HL-60/S4 (cell line): ENCODE data around the gene SH3BP1.

Experiments used
- in situ Hi-C: fragments of 300-500 bp; cut with MboI; formaldehyde crosslinking; loops from 2 replicates; pipeline ENCODE4 v1.14.3; 2022; ENCODE audit warnings: low sequenced_read_pairs

SH3BP1 gene

DNA sequence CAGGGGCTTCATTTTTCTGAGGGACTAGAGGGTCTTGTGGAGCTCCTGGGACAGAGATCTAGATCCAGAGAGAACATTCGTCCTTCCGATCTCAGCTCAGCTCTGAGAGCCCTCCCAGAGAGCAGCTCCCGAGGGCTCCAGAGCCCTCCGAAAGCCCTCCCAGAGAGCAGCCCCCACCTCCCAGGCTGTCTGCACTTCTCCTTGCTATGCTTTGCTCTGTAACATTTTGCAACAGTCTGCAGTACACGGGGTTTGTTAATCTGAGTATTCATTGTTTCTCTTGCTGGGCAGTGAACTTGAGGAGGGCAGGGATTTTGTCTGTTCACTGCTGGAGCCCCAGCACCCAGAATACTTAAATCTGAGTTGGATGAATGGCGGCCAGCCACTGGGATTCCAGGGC lies 28.3 kb upstream of the SH3BP1 start:
- in situ Hi-C loops = no loop called here

GRCh38 chr22:37616201-37617083 lies 23.0 kb upstream of the SH3BP1 start:
- in situ Hi-C loops = no loop called here

GRCh38 chr22:37617431-37617830 lies 22.0 kb upstream of the SH3BP1 start:
- in situ Hi-C loops = no loop called here

DNA sequence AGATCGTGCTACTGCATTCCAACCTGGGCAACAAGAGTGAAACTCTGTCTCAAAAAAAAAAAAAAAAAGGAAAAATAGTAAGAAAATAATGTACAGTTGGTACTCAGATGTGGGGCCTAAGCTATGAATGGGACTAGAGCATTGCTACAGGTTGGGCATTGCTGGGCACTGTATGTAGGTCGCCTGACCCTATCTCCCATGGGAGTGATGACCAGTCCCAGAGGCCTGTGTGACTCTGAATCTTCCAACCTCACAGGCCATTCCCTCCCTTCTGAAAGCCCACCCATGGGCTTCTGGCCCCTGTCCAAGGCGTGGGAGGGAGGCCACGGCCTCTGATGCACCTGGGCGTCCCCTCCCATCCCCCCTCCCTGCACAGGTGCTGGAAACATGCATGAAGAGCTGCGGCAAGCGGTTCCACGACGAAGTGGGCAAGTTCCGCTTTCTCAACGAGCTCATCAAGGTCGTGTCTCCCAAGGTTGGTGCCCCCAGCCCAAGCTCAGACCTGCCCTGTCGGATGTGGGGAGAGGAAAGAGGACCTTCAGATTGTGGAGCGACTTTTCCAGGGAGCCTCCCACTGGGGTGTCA lies 21.3 kb upstream of the SH3BP1 start:
- in situ Hi-C loops = no loop called here

DNA sequence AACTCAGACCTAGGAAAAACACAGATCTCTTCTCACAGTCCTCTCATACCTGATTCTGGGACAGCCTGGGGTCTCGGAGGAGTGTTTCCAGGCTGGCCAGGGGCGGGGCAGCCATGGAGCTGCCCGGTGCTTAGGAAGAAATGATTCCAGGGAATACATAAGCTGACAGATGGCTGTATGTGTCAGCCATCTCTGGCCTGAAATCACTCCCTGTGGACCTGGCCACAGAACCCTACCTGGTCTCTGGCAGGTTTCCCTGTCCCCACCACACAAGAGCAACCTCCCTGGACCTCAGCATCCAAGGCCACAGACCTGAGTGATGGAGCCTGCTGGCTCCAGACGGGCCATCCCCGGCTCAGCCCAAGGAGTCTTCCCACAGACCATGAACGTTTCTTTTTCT lies 20.8 kb upstream of the SH3BP1 start:
- in situ Hi-C loops = no loop called here

GRCh38 chr22:37619991-37620390 lies 19.5 kb upstream of the SH3BP1 start:
- in situ Hi-C loops = loop anchor here (10.0 kb wide), 1 partner anchor 175 kb away; no protein-coding TSS in a partner anchor

GRCh38 chr22:37621352-37621860 lies 18.1 kb upstream of the SH3BP1 start:
- in situ Hi-C loops = loop anchor here (10.0 kb wide), 1 partner anchor 173 kb away; no protein-coding TSS in a partner anchor

- in situ Hi-C loops = loop anchor here (10.0 kb wide), 1 partner anchor 171 kb away; no protein-coding TSS in a partner anchor
Measured at GRCh38 chr22:37623075-37624016, 16.1 kb upstream of the SH3BP1 start.

DNA sequence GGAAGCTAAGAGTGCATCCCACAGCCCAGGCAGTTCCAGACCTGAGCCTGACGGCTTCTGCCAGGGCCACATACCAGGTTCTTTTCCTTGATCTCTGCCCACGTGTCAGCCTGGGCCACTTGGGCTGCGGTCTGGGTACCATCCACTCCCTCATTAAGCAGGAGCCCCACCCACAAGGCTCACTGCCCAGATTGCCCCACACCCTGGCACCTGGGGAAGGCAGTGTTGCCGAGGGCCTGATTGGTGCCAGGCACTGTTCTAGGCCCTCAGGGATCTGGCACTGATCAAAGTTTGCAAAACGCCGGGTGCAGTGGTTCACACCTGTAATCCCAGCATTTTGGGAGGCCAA lies 15.5 kb upstream of the SH3BP1 start:
- in situ Hi-C loops = loop anchor here (10.0 kb wide), 1 partner anchor 171 kb away; no protein-coding TSS in a partner anchor

GRCh38 chr22:37624876-37625275 lies 14.6 kb upstream of the SH3BP1 start:
- in situ Hi-C loops = loop anchor here (10.0 kb wide), 1 partner anchor 170 kb away; no protein-coding TSS in a partner anchor

- in situ Hi-C loops = loop anchor here (10.0 kb wide), 1 partner anchor 169 kb away; no protein-coding TSS in a partner anchor
Measured at GRCh38 chr22:37625737-37626136, 13.7 kb upstream of the SH3BP1 start.

GRCh38 chr22:37626144-37626543 lies 13.3 kb upstream of the SH3BP1 start:
- in situ Hi-C loops = loop anchor here (10.0 kb wide), 1 partner anchor 169 kb away; no protein-coding TSS in a partner anchor

- in situ Hi-C loops = loop anchor here (10.0 kb wide), 1 partner anchor 168 kb away; no protein-coding TSS in a partner anchor
Measured at GRCh38 chr22:37626556-37627075, 12.9 kb upstream of the SH3BP1 start.

DNA sequence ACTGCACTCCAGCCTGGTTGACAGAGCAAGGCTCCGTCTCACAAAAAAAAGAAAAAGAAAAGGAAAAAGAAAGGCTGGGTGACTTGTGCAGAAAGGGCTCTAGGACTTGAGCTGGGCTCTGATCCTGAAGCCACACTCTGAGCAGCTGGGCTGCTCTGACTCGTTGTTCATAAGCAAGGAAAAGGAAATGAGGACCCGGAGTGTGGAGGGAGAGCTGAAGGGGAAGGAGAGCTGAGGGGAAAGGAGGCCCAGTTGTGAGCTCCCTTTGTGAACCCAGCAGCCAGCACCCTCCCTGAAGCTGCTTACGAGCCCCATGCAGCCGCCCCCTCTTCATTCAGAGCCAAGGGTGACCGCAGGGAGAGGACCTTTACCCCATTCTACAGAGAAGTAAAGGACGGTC lies 12.3 kb upstream of the SH3BP1 start:
- in situ Hi-C loops = loop anchor here (10.0 kb wide), 1 partner anchor 168 kb away; no protein-coding TSS in a partner anchor

GRCh38 chr22:37627545-37627944 lies 11.9 kb upstream of the SH3BP1 start:
- in situ Hi-C loops = loop anchor here (10.0 kb wide), 1 partner anchor 167 kb away; no protein-coding TSS in a partner anchor

DNA sequence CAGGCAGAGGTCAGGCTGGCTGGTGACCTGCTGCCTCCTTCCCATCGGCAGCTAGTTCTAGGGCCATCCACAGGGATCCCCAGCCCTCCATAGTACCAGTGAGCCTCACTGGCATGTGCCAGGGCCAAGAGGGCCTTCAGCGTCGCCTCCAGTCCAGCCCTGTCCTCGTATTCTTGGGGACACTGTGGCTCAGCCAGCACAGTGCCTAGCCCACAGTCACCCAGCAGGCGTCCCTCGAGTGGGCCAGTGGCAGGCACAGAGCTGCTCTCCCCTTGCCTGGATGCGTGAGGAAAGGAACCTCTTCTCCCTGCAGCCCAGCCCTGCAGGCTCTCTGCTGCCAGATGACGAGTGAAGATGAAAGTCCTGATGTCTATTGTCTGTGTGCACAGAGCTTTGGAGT lies 10.6 kb upstream of the SH3BP1 start:
- in situ Hi-C loops = loop anchor here (10.0 kb wide), 1 partner anchor 166 kb away; no protein-coding TSS in a partner anchor

DNA sequence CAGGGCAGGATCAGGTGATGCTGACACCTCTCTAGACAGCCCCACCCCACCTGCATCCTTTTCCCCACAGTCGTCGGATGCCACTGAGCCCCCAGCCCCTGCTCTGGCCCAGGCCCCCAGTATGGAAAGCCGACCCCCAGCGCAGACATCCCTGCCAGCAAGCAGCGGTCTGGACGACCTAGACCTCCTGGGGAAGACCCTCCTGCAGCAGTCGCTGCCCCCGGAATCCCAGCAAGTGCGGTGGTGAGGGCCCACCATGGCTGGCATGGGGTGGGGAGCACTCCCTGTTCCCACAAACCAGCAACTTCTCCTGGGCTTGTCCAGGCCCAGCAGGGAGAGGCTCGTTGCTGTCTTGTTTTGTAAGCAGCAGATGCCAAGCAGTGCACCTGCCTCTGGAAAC lies 9.5 kb upstream of the SH3BP1 start:
- in situ Hi-C loops = loop anchor here (10.0 kb wide), 1 partner anchor 165 kb away; no protein-coding TSS in a partner anchor

DNA sequence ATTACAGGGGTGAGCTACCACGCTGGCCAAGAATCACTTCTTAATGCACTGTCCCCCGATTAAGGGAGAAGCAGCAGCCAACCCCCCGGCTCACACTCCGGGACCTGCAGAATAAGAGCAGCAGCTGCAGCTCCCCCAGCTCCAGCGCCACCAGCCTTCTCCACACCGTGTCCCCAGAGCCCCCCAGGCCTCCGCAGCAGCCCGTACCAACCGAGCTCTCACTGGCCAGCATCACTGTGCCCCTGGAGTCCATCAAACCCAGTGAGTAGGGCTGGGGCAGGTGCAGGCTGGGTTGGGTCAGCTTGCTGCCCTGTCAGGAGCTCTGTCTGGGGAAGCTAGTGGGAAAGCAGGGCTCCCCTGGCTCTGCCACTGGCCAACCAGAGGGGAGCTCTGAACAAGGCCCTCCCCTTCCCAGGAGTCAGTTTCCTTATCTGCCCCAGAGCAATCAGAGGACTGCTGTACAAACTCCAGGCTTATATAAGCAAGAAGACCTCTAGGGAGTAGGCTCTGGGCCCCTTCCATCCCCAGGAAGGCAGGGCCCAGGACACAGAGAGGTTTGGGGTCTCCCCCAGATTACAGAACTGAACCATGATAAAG lies 8.5 kb upstream of the SH3BP1 start:
- in situ Hi-C loops = no loop called here

- in situ Hi-C loops = no loop called here
Measured at GRCh38 chr22:37631448-37632173, 7.9 kb upstream of the SH3BP1 start.
